Activated CD4-positive, alpha-beta T cell treated with anti-CD3 and anti-CD28 coated beads for 1 hour (primary cell): ENCODE results near the gene ATP2C2.
"Not testable (repeated sequence)": the region's sequence is repeated elsewhere in the genome, so short reads cannot be mapped to it uniquely, and the experiment has no call there.

Experiments used
- DNase-seq: peaks from one replicate; pipeline ENCODE4 v3.0.0-alpha.2; 2020

The ATP2C2 gene

GRCh38 chr16:84403435-84403834 lies 35.1 kb downstream of the ATP2C2 start:
- DNase-seq = not testable (repeated sequence)

- no peak for DNase-seq
Measured at GRCh38 chr16:84404324-84404723, 36.0 kb downstream of the ATP2C2 start.

- DNase-seq = no peak
Measured at GRCh38 chr16:84404936-84405639, 36.8 kb downstream of the ATP2C2 start.

GRCh38 chr16:84406006-84406963 lies 37.9 kb downstream of the ATP2C2 start:
- DNase-seq = no peak

- DNase-seq = no peak
Measured at GRCh38 chr16:84407588-84408313, 39.4 kb downstream of the ATP2C2 start.

- DNase-seq = no peak
Measured at GRCh38 chr16:84408314-84408690, 40.0 kb downstream of the ATP2C2 start.

- DNase-seq = no peak
Measured at GRCh38 chr16:84408856-84409255, 40.5 kb downstream of the ATP2C2 start.

GRCh38 chr16:84410361-84411138 lies 42.2 kb downstream of the ATP2C2 start:
- DNase-seq = no peak

GRCh38 chr16:84411768-84412167 lies 43.4 kb downstream of the ATP2C2 start:
- no peak for DNase-seq

GRCh38 chr16:84412262-84412661 lies 43.9 kb downstream of the ATP2C2 start:
- DNase-seq = no peak

- DNase-seq = no peak
Measured at GRCh38 chr16:84413244-84414004, 45.1 kb downstream of the ATP2C2 start.

- DNase-seq = no peak
Measured at GRCh38 chr16:84414789-84415326, 46.5 kb downstream of the ATP2C2 start.

- DNase-seq = no peak
Measured at GRCh38 chr16:84416407-84417321, 48.3 kb downstream of the ATP2C2 start.

- no peak for DNase-seq
Measured at GRCh38 chr16:84418056-84418849, 49.9 kb downstream of the ATP2C2 start.

GRCh38 chr16:84419730-84420129 lies 51.4 kb downstream of the ATP2C2 start:
- no peak for DNase-seq

- not testable (repeated sequence) for DNase-seq
Measured at GRCh38 chr16:84420556-84420955, 52.2 kb downstream of the ATP2C2 start.

GRCh38 chr16:84421081-84421937 lies 53.0 kb downstream of the ATP2C2 start:
- DNase-seq = no peak

GRCh38 chr16:84421938-84422220 lies 53.5 kb downstream of the ATP2C2 start:
- DNase-seq = no peak

GRCh38 chr16:84423416-84423837 lies 55.1 kb downstream of the ATP2C2 start:
- DNase-seq = no peak
